ENCODE results near the gene ARHGEF33.

The ARHGEF33 gene

GRCh38 chr2:39008665-39009064 lies 119.0 kb downstream of the ARHGEF33 start:
- no peak for TF ChIP-seq CTCF (IDR thresholded peaks at IDR 0.05)
- Histone ChIP-seq H3K4me3 (ENCODE audit: low read depth in 1 of 2, low read length in 1 of 2) (no peak overlapping the region), H3K27ac (no peak overlapping the region), H3K36me3 (peaks cover 75% of the 10 kb centered on the region), H3K4me1 (ENCODE audit: control insufficient read depth in 1 of 2, insufficient read depth in 1 of 2, low read depth in 1 of 2, low read length in 1 of 2) (no peaks in the 10 kb centered on the region), H3K27me3 (no peaks in the 10 kb centered on the region), H3K9me3 (no peaks in the 10 kb centered on the region)

- Histone ChIP-seq H3K4me1 (ENCODE audit: control insufficient read depth in 1 of 2, insufficient read depth in 1 of 2, low read depth in 1 of 2, low read length in 1 of 2) (no peaks in the 10 kb centered on the region), H3K36me3 (peaks cover 39% of the 10 kb centered on the region), H3K27me3 (no peaks in the 10 kb centered on the region), H3K4me3 (ENCODE audit: low read depth in 1 of 2, low read length in 1 of 2) (no peak overlapping the region), H3K9me3 (no peaks in the 10 kb centered on the region), H3K27ac (no peak overlapping the region)
- TF ChIP-seq CTCF (IDR thresholded peaks at IDR 0.05): no peak
Observed at GRCh38 chr2:39013871-39014270, 124.2 kb downstream of the ARHGEF33 start.

GRCh38 chr2:39015424-39015823 lies 125.7 kb downstream of the ARHGEF33 start:
- Histone ChIP-seq H3K4me3 (ENCODE audit: low read depth in 1 of 2, low read length in 1 of 2) (no peak overlapping the region), H3K9me3 (no peaks in the 10 kb centered on the region), H3K4me1 (ENCODE audit: control insufficient read depth in 1 of 2, insufficient read depth in 1 of 2, low read depth in 1 of 2, low read length in 1 of 2) (no peaks in the 10 kb centered on the region), H3K27me3 (no peaks in the 10 kb centered on the region), H3K36me3 (peaks cover 28% of the 10 kb centered on the region), H3K27ac (no peak overlapping the region)
- TF ChIP-seq CTCF (IDR thresholded peaks at IDR 0.05): no peak

- no peak for TF ChIP-seq CTCF (IDR thresholded peaks at IDR 0.05)
- no peak overlapping the region for H3K4me3 ChIP-seq (ENCODE audit: low read depth in 1 of 2, low read length in 1 of 2)
Observed at GRCh38 chr2:39017334-39017733, 127.7 kb downstream of the ARHGEF33 start.

GRCh38 chr2:39018638-39019037 lies 129.0 kb downstream of the ARHGEF33 start:
- no peaks in the 10 kb centered on the region for H3K9me3 ChIP-seq
- peaks cover 20% of the 10 kb centered on the region for H3K36me3 ChIP-seq
- H3K27me3 ChIP-seq: no peaks in the 10 kb centered on the region
- H3K4me1 ChIP-seq (ENCODE audit: control insufficient read depth in 1 of 2, insufficient read depth in 1 of 2, low read depth in 1 of 2, low read length in 1 of 2): no peaks in the 10 kb centered on the region
- no peak overlapping the region for H3K27ac ChIP-seq
- H3K4me3 ChIP-seq (ENCODE audit: low read depth in 1 of 2, low read length in 1 of 2): no peak overlapping the region
- TF ChIP-seq CTCF (IDR thresholded peaks at IDR 0.05): no peak

More at GRCh38 chr2:39017334-39017733, 127.7 kb downstream of the ARHGEF33 start:
- H3K4me1 ChIP-seq (ENCODE audit: control insufficient read depth in 1 of 2, insufficient read depth in 1 of 2, low read depth in 1 of 2, low read length in 1 of 2): no peaks in the 10 kb centered on the region
- no peaks in the 10 kb centered on the region for H3K9me3 ChIP-seq
- H3K36me3 ChIP-seq: peaks cover 25% of the 10 kb centered on the region
- H3K27ac ChIP-seq: no peak overlapping the region
- no peaks in the 10 kb centered on the region for H3K27me3 ChIP-seq

- no peak for TF ChIP-seq CTCF (IDR thresholded peaks at IDR 0.05)
- H3K36me3 ChIP-seq: peaks cover 18% of the 10 kb centered on the region
- no peaks in the 10 kb centered on the region for H3K4me1 ChIP-seq (ENCODE audit: control insufficient read depth in 1 of 2, insufficient read depth in 1 of 2, low read depth in 1 of 2, low read length in 1 of 2)
- H3K27me3 ChIP-seq: no peaks in the 10 kb centered on the region
- H3K9me3 ChIP-seq: no peaks in the 10 kb centered on the region
- no peak overlapping the region for H3K27ac ChIP-seq
- no peak overlapping the region for H3K4me3 ChIP-seq (ENCODE audit: low read depth in 1 of 2, low read length in 1 of 2)
Observed at GRCh38 chr2:39020383-39020782, 130.7 kb downstream of the ARHGEF33 start.
